Fibroblast of skin of back (primary cell): Measurements from ENCODE around the gene FAM193B. TPM values are rescaled to one million over a fixed set of nuclear protein-coding genes. Genes with fewer than 3 reads are reported as not detected.

Experiments used
- DNase-seq: peaks from one replicate; pipeline ENCODE4 v3.0.0-alpha.2; 2013
- polyA plus RNA-seq, 2 experiments: library from polyadenylated mRNA; unstranded; fragments of 120-200 nt; gene quantifications; one replicate each; pipeline ENCODE4 v1.2.1, GENCODE V29; 2013; ENCODE audit not compliant: insufficient read length in 2 of 2

The FAM193B gene
- polyA plus RNA-seq (2013, experiment 1 of 2; ENCODE audit: insufficient read length) = 41.8 TPM
- polyA plus RNA-seq (2013, experiment 2 of 2; ENCODE audit: insufficient read length) = 36.5 TPM

DNA sequence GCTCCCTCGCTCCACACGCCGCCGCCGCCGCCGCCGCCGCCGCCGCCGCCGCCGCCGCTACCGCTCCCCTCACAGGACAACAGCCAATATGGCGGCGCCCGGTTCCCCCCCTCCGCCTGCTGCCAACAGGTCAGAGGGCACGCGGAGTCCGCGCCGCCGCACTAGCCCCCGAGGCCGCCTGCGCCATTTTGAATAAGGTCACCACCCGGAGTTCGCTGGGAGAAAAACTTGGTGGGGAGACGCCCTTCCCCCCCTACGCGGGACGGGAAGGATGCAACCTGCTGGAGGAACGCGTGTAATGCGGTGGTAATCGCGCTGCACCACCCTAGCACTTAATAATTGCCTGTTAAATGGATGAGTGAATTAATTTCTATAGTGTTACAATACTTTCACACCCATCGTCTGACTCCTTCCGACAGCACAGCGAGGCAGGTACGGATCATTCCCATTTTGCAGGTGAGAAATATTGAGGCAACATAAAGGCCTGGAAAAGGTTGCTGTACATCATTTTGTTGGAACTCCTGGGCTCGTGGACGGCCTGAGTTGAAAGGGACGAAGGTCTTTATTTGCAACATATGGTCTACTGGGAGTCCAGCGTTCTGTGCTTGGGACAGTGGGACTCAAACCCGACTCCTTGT is at the start of gene FAM193B:
Gene FAM193B, minus strand, starts transcription at position 90 of the 638 bp plus-strand sequence. CDS start 105 bp downstream, outside the sequence.
- peak; percentile 89 for DNase-seq

DNA sequence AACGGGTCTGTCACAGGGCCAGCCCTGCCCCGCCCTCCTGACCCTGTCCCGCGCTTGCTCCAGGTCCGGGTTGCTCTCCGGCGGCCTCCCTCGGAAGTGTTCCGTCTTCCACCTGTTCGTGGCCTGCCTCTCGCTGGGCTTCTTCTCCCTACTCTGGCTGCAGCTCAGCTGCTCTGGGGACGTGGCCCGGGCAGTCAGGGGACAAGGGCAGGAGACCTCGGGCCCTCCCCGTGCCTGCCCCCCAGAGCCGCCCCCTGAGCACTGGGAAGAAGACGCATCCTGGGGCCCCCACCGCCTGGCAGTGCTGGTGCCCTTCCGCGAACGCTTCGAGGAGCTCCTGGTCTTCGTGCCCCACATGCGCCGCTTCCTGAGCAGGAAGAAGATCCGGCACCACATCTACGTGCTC is 49.8 kb upstream of the FAM193B start:
- DNase-seq = no peak

DNA sequence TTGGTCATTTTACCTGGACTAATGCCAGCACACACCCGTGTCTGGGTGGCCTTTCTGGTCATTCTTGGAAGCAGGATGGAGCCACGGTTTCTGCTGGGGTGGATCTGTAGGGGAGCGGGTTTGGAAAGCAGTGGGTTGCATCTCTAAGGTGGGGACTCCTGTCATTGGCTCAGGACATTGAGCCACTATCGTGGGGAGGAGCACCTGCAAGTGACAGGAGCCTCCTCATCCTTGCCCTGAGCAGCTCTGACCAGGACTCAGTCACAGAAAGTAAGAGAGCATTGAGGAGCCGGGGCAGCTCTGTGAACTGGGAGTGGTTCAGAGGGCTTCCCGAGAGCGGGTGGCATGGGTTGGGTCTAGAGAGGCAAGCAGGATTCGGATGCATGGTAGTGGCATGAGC is 49.3 kb upstream of the FAM193B start:
- DNase-seq = no peak

DNA sequence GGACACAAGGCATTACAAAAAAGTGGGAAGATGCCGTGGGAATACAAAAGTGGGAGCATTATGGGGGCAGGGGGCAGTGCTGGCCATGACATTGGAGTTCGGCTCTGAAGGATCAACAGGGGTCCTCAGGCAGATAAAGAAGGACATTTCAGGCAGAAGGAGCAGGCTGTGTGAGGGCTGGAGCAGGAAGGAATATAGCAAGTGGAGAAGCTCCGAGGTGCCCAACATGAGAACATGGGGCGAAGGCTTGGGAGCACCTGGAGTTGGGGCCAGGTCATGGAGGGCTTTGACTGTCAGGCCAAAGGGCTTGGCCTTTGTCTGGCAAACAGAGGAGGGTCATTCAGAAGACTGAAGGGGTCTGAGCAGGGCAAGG is 48.1 kb upstream of the FAM193B start:
- no peak for DNase-seq

DNA sequence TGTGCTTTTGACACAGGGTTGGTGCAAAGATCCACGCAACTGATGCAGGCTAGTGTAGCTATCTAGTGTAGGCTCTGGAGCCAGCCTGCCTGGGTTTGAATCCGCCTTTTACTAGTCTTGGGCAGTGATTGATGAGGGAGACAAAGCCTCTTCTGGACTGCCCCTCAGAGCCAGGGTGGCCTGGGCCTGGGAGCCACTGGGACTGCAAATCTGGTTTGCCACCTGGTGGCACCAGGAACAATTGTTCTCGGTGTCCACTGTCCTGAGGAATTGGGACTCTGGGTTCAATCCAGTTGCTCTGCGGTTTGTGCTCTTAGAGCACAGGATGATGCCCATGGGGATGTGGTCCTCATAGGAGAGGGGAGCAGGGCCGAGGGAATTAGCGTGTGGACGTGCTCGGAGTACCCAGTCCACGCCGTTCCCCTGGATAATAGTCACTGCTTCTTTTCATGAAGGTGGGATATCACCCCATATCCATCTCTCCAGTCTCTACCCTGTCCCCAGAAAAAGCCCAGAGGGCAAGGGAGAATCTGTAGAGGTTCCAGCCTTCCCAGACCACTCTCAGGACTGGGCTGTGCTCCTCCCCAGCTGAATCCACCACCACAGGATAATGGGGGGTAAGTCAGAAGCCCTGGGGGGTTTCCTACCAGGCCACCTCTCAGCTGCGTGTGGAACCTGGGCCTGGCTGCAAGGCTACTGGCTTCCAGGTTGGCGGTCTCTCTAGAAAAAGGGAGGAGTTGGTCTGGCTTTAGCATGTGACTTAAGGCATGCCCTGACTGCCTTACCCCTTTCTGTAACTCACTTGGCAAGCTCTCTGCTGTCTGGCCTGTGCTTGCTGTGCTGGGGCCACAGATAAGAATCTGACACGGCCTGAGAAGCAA is 47.5 kb upstream of the FAM193B start:
- DNase-seq = no peak

DNA sequence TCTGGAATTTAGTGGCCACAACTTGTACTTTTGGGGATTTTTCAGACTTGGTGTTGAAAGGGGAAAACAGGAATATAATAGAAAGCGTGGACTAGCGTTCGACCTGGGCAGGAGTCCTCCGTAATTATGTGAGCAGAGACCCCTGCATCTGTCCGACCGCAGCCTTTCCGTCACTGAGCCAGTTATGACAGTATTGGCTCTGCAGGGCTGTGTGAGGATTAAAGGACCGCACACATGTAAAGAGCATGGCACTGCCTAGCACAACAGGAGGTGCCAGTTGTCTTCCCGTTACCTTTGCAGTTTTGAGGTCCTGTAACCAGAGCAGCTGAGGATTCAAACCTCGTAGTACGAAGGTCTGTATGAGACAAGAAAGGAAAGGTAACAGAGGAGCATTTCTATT is 46.8 kb upstream of the FAM193B start:
- DNase-seq = no peak

DNA sequence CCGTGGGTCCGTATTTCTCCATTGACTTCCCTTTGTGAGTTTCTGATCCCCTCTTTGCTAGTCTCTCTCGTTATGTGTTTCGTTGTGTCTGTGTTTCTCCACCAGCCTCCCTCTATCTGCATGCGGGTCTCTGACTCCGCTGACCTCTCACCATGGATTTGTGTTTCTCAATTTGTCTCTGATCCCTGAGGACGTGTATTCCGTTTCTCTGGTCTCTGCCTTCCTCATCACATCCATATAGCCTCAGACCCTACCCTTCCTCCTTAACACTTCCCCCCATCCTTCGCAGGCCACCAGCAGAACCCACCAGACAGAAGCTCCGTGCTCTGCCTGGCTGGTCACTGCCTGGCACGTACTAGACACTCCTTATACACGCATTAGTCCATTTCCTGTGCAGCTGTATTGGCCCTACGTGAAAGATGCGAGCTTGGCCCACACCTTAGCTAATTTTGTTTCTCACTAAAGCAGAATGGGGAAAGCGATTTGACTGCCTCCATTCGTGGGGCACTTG is 46.2 kb upstream of the FAM193B start:
- peak; percentile 29 for DNase-seq

DNA sequence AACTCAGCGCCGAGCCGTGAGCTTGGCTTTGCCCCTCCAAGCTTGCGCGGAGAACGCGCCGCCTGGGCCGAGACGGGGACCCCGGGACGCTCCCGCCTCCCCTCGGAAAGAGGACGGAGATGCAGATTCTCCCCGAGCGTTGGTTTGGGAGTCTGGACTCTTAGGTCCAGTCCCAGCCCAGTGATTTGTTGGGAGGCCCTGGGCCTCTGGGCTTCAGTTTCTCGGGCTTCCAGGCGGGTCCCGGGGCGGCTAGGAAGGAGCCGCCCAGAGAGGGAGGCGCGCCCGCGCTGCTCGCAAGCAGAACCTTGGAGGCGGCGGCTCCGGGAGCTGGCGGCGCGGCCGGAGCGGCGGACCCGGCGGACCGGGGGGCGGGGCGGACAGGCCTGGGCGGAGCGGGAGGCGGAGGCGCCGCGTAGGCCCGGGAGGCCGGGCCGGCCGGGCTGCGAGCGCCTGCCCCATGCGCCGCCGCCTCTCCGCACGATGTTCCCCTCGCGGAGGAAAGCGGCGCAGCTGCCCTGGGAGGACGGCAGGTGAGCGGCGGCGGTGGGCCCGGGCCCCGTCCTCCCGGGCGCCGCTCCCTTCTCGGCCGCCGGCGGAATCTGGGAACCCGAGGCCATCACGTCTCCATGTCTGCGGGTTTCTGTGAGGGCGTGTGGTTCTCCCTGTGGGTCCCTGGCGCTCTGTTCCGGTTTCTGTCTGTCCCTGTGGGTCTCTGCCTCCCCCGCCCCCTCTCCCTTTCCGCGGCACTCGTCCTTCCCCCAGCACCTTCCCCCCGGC is 45.6 kb upstream of the FAM193B start, which contains the start of gene B4GALT7:
Gene B4GALT7, plus strand, starts transcription at position 402 of the 777 bp plus-strand sequence. Its CDS starts 79 bp downstream, at position 481.
- DNase-seq = peak; percentile 80

DNA sequence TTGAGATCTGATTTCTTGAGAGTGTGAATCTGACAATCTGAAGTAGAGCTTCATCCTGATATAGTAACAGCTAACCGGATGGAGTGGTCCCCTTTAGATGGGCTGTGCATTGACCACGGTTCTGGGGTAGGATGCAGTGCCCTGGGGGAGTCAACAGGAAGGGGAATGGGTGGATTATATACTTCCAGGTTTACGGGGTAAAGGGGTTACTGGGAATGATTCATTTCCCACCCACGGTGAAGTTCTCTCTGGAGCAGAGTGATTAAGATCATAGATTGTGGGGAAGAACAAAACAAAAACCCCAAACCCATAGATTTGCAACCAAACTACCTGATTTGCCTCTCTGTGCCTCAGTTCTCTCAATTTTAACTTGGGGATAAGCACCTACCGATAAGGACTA is 44.1 kb upstream of the FAM193B start:
- no peak for DNase-seq

DNA sequence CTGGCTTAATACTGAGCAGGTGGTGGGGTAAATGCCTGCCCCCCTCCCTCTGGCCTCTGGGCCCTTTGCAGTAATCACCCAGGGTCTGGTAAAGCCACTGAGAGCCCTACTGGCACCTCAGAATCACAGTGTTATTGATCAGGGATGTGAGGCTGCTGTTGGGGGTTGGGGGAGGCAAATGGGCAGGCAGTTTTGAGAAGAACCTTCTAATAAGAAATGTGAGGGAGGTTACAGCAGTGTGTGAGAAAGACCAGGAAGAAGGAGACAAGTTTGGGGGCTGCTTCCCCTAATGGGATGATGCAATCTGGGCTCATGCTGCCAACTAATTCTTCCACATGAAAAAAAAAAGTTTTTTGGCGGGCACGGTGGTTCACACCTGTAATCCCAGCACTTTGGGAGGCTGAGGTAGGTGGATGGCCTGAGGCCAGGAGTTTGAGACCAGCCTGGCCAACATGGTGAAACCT is 42.4 kb upstream of the FAM193B start:
- no peak for DNase-seq

DNA sequence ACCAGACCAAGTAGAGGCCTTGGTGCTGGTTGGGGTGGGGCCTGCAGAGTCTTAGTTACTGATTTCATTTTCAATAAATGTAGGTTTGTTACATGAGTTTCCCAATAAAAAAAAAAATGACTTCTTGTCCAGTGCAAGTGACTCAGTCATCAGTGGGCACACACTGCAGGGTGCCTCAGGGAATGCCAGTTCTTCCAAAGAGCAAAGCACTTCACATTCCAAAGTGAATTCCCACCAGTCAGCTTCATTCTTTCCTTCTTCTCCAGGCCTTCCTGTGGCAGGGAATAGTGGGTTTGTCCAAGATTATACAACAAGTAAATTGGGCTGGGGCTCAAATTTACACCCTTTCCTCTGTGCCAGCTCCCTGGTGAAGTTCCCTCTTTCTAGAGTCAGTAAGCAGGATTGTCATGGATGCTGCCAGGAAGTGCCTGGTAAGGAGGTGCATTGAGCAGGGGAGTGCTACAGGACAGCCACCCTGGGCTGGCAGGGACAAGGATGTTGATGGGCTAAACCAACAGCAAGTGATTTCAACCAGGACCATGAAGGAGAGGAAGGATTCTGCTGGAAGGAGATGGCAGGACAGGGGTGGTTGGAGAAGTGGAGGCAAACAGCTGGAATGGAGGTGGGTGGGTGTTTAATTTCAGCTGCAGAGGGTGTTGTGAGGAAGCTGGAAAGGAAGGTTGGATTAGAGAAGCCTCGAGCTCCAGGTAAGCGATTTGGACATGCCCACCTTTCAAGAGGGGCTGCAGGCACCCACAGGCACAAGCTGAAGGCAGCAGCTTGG is 41.8 kb upstream of the FAM193B start:
- peak; percentile 23 for DNase-seq

DNA sequence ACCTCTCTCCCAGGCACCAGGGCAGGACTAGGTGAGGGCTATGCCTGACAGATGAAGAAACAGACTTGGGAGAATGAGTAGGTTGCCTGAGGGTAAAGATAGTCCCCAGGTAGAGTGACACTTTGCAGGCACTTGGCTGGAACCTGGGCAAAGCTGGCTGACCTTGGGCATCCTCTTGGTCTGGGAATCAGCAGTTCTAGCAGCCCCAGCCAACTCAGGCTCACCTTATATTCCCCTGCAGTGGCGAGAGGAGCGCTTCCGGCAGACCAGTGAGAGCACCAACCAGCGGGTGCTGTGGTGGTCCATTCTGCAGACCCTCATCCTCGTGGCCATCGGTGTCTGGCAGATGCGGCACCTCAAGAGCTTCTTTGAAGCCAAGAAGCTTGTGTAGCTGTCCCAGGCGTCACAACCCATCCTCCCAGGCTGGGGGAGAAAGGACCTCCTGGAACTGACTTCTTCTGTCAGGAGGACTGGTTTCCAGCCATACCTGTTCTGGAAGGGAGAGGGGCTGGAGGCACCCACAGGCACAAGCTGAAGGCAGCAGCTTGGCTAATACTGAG is 40.7 kb upstream of the FAM193B start:
- DNase-seq = no peak

DNA sequence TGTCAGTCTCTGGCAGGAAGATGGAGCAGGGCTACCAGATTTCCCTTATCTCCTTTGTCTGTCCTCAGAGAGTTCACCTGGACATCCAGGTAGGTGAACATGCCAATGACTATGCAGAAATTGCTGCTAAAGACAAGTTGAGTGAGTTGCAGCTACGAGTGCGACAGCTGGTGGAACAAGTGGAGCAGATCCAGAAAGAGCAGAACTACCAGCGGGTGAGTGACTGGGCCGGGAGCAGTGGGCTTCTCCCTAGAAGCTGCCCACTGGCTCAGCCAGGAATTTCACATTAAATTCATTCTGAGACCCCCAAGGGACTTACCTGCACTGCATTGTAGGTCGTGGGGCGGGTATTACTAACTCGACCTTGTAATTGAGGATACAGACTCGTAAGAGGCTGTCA is 39.7 kb upstream of the FAM193B start:
- DNase-seq = no peak

DNA sequence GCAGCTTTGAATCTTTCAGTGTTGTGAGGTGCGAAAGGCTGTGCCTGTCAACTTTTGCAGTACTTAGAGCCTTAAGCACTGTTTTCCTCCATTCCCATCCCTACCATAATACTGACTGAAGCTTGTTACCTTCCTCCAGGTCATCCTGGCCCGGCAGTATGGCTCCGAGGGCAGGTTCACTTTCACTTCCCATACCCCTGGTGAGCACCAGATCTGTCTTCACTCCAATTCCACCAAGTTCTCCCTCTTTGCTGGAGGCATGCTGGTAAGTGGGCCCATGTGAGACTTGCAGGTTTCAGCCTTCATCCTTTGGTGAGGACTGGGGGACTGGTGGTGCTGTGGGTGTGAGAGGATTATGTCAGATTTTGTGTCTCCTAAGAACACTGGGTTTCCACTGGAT is 39.1 kb upstream of the FAM193B start:
- no peak for DNase-seq

DNA sequence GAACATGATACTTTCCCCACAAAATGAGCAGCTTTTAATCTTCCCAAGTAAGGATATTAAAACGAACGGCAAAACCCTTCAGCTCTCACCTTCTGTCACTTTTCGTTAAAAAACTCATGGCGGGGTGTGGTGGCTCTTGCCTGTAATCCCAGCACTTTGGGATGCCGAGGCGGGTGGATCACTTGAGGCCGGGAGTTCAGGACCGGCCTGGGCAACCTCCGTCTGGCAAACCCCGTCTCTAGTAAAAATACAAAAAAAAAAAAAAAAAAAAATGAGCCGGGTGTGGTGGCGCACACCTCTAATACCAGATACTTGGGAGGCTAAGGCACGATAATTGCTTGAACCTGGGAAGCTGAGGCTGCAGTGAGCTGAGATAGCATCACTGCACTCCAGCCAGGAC is 38.5 kb upstream of the FAM193B start:
- no peak for DNase-seq

DNA sequence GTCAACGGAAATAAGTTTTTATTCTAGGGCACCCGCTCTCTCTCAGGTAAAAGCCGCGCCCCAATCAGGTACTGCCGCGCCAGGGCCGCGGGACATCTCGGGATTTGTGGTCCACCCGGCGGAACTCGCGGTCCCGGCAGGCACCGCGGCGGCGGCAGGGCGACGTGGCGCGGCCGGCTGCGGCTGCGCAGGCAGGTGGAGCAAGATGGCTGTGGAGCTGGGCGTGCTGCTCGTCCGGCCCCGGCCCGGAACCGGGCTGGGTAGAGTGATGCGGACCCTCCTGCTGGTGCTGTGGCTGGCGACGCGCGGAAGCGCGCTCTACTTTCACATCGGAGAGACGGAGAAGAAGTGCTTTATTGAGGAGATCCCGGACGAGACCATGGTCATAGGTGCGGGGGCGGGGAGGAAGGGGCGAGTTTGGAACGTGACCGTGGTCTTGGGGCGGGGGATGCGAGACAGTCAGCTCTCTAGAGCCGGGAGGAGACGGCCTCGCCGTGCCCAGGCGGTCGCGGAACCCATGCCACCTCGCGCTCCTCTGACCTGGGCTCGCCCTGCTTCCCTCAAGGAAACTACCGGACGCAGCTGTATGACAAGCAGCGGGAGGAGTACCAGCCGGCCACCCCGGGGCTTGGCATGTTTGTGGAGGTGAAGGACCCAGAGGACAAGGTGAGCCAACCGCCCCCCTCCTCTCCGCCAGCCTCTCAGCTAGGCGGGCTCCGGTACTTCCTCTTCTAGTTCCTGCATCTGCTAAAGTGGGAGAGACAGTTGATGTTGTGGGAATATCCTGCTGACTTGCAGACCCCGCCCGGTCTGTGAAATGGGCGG is 37.9 kb upstream of the FAM193B start, which contains the start of gene TMED9:
Gene TMED9, plus strand, starts transcription at position 194 of the 825 bp plus-strand sequence. Its CDS starts 12 bp downstream, at position 206.
- peak; percentile 81 for DNase-seq

DNA sequence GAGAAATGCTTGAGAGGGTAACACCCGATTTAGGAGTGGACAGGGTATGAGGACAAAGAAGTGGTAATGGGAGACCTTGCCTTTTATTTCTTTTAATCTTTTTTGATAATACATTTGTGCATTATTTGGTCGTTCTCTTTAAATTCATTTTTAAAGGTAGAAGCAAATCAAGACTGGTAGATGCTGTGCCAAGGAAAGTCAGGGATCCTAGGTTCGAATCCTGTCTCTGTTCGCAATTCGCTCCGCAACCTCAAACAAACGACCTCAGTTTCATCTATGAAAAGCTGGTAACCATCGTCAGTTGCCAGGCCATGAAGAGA is 37.3 kb upstream of the FAM193B start:
- no peak for DNase-seq

DNA sequence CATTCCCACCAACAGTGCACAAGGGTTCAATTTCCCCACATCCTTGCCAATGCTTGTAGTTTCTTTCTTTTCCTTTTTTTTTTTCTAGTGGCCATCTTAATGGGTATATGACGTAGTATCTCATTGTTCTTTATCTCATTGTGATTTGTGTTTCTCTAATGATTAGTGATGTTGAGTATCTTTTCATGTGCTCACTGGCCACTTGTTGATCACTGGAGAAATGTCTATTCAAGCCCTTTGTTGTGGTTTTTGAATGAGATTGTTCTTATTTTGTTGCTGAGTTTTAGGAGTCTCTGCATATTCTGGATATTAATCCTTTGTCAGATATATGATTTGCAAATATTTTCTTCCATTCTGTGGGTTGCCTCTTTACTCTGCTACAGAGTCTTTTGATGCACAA is 36.0 kb upstream of the FAM193B start:
- no peak for DNase-seq

DNA sequence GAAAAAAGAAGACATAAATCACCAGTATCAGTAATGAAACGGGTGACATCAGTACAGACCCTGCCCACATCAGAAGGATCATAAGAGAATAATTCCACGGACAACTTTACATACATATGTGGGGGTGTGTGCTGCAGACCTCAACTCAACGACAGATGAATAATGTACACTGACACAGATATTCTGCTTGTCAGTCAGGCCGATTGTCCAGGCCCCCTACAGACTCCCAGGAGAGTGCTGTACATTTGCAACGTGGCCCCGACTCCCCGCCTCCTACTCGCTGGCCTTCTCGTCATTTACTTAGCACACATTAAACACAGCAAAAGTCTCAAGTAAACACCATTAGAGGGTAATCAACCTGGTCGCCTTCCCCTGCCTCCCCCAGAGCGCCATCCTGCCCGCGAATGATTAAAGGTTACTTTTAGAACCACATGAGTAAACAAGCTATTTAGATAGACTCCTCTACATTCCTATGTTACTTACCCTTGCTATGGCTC is 34.1 kb upstream of the FAM193B start:
- no peak for DNase-seq

DNA sequence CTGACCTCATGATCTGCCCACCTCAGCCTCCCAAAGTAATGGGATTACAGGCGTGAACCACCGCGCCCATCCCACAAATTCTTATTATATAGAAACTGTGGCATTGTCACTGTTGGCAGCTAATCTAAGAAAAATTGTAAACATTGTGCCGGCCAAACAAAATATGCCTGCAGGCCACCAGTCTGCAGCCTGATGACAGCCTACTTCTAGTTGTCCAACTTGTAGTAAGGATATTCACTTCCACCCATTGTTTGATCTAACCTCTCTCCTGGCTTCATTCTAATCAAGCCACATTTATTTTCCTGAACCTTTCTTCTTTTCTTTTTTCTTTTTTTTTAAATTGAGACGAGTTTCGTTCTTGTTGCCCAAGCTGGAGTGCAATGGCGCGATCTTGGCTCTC is 24.0 kb upstream of the FAM193B start:
- DNase-seq = no peak
